ENCODE measurements around the gene PKLR. TPM values are rescaled to one million over a fixed set of nuclear protein-coding genes. Genes with fewer than 3 reads are reported as not detected.

The PKLR gene
- total RNA-seq, 4 donors from 2014 or later = 0.18 TPM; not detected in 3

- intact Hi-C loops (cut with DNase I) = loop anchor here (5.0 kb wide), 1 partner anchor 74 kb away; no protein-coding TSS in a partner anchor
- TF ChIP-seq CTCF (IDR thresholded peaks at IDR 0.05) = no peak
- TF ChIP-seq POLR2A (IDR thresholded peaks at IDR 0.05) = no peak
- peak overlapping the region in 1 of 4 donors; percentile 94 for H3K4me3 ChIP-seq
- peaks cover 0 to 38% (median 0%) of the 10 kb centered on the region in 3 donors for H3K36me3 ChIP-seq
- peak overlapping the region in 1 of 4 donors; percentile 95 for H3K27ac ChIP-seq
- no peaks in the 10 kb centered on the region for H3K27me3 ChIP-seq
- H3K9me3 ChIP-seq = no peaks in the 10 kb centered on the region
- H3K4me1 ChIP-seq = peaks cover 31 to 52% (median 37%) of the 10 kb centered on the region in 3 donors
- no peak for DNase-seq
- WGBS, 2 donors = 64 to 79% methylated on average over 4 to 5 of the region's 5 CpGs
Measured at GRCh38 chr1:155253208-155253607, 48.0 kb downstream of the PKLR start.

DNA sequence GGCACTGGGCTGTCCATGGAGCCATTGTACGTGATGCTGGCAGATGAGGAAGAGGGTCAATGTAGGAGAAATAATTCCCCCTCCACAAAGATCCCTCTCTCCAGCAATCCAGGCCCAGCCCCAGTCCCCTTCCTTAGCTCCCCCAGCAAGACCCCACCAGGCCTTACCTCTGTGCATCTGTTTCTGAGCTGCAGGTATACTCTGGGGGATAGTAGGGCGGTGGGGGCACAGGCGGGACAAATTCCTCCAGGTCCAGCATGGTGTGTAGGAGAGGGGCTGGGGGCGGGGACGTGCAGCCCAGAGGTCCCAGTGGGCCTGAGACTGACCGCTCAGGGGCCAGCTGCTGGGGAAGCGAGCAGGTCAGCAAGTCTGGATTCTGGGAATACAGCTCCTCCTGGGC, 49.7 kb downstream of the PKLR start:
- Histone ChIP-seq H3K27me3 (no peaks in the 10 kb centered on the region), H3K4me1 (peaks cover 31 to 49% (median 35%) of the 10 kb centered on the region in 3 donors), H3K36me3 (peaks cover 0 to 36% (median 4%) of the 10 kb centered on the region in 3 donors), H3K4me3 (no peak overlapping the region), H3K27ac (peak overlapping the region in 2 of 4 donors; percentile 56 to 64), H3K9me3 (no peaks in the 10 kb centered on the region)
- TF ChIP-seq CTCF (IDR thresholded peaks at IDR 0.05) (no peak), POLR2A (IDR thresholded peaks at IDR 0.05) (no peak)
- 95 to 97% methylated on average over 4 to 7 of the region's 7 CpGs for WGBS, 2 donors
- no peak for DNase-seq
- intact Hi-C loops (cut with DNase I) = loop anchor here (5.0 kb wide), 1 partner anchor 76 kb away; no protein-coding TSS in a partner anchor

DNA sequence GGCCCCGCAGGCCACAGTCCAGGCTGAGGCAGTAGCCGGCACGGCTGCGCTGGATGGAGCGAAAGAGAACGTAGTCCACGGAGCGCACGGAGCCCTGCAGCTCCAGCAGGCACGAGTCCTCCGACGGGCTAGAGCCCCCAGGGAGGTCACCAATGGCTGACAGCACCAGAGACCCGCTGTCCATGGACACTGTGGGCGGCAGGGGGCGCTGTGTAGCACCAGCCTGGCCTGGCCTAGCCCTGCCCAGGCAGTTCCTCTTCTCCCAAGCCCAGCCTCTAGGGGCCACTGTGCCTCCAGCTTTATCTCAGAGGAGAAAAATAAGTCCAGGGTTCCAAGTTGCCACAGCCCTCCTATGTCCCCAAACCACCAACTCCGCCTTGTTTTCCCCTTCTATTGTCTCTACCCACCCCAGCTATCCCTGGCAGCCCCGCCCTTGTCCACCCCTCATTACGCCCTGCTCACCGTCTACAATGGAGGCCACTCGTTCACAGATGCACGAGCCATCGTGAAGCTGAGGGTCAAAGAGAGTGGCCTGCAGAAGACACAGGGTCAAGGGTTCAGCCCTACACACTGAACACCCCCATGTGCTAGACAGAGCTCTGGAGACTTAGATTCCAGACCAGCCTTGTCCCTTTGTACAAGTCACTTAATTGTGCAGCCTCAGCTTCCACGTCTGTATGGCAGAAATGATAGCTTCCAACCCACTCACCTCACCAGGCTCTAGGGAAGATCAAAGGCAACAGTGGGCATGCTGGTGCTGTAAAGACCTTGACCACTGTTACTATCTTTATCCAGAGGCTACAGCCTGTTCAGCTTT, 50.4 kb downstream of the PKLR start:
- Histone ChIP-seq H3K4me1 (peaks cover 26 to 41% (median 28%) of the 10 kb centered on the region in 3 donors), H3K4me3 (peak overlapping the region in 3 of 4 donors; percentile 9 to 54 (median 29)), H3K36me3 (peaks cover 0 to 33% (median 4%) of the 10 kb centered on the region in 3 donors), H3K27me3 (no peaks in the 10 kb centered on the region), H3K27ac (peak overlapping the region; percentile 19 to 64 (median 54)), H3K9me3 (no peaks in the 10 kb centered on the region)
- intact Hi-C loops (cut with DNase I) = loop anchor here (5.0 kb wide), 1 partner anchor 76 kb away; no protein-coding TSS in a partner anchor
- 42 to 50% methylated on average over 7 to 8 of the region's 23 CpGs for WGBS, 2 donors
- DNase-seq = peak; percentile 49
- TF ChIP-seq POLR2A (IDR thresholded peaks at IDR 0.05) (no peak), CTCF (IDR thresholded peaks at IDR 0.05) (peak; percentile 98 to 100 (median 98))

GRCh38 chr1:155250246-155250632, 51.0 kb downstream of the PKLR start:
- H3K9me3 ChIP-seq = no peaks in the 10 kb centered on the region
- WGBS, 2 donors = 38% methylated on average over 2 of the region's 28 CpGs; no CpG with 5 or more reads in 1 of the 2 donors
- intact Hi-C loops (cut with DNase I) = loop anchor here (5.0 kb wide), 1 partner anchor 77 kb away; no protein-coding TSS in a partner anchor
- peaks cover 23 to 43% (median 28%) of the 10 kb centered on the region in 3 donors for H3K4me1 ChIP-seq
- TF ChIP-seq CTCF (IDR thresholded peaks at IDR 0.05) (no peak), POLR2A (IDR thresholded peaks at IDR 0.05) (no peak)
- no peak for DNase-seq
- H3K4me3 ChIP-seq = peak overlapping the region in 3 of 4 donors; percentile 9 to 54 (median 29)
- peak overlapping the region; percentile 19 to 64 (median 54) for H3K27ac ChIP-seq
- no peaks in the 10 kb centered on the region for H3K27me3 ChIP-seq
- H3K36me3 ChIP-seq = peaks cover 0 to 33% (median 4%) of the 10 kb centered on the region in 3 donors

All from esophagus squamous epithelium (tissue), 5 donors.